ENCODE results near the gene IFT74.
"Not testable (repeated sequence)": the region's sequence is repeated elsewhere in the genome, so short reads cannot be mapped to it uniquely, and the experiment has no call there.

Gene IFT74

GRCh38 chr9:27085456-27085855 is 129.2 kb downstream of the IFT74 start:
- DNase-seq: no peak

GRCh38 chr9:27086818-27087680 is 130.8 kb downstream of the IFT74 start:
- no peak for DNase-seq

- no peak for DNase-seq
Observed at GRCh38 chr9:27088981-27089380, 132.8 kb downstream of the IFT74 start.

- DNase-seq: no peak
Observed at GRCh38 chr9:27089706-27090105, 133.5 kb downstream of the IFT74 start.

GRCh38 chr9:27090231-27090630 is 134.0 kb downstream of the IFT74 start:
- no peak for DNase-seq

- no peak for DNase-seq
Observed at GRCh38 chr9:27090711-27091110, 134.5 kb downstream of the IFT74 start.

- DNase-seq: not testable (repeated sequence)
Observed at GRCh38 chr9:27092496-27092895, 136.3 kb downstream of the IFT74 start.

- DNase-seq: not testable (repeated sequence)
Observed at GRCh38 chr9:27093384-27094067, 137.3 kb downstream of the IFT74 start.

GRCh38 chr9:27094640-27095298 is 138.6 kb downstream of the IFT74 start:
- DNase-seq: no peak

- no peak for DNase-seq
Observed at GRCh38 chr9:27107241-27107640, 151.0 kb downstream of the IFT74 start.

- no peak for DNase-seq
Observed at GRCh38 chr9:27108981-27109541, 152.8 kb downstream of the IFT74 start, which contains the start of gene TEK. TEK (plus strand) TSS chr9:27109225; CDS start chr9:27109591, 366 bp downstream.

- DNase-seq: no peak
Observed at GRCh38 chr9:27109621-27110020, 153.4 kb downstream of the IFT74 start.

GRCh38 chr9:27110181-27110580 is 154.0 kb downstream of the IFT74 start:
- DNase-seq: no peak

- no peak for DNase-seq
Observed at GRCh38 chr9:27112235-27112634, 156.0 kb downstream of the IFT74 start.

Data from cerebellar nuclear complex (tissue), 1 donor.